Measurements from ENCODE around the gene WDR27.

DNA sequence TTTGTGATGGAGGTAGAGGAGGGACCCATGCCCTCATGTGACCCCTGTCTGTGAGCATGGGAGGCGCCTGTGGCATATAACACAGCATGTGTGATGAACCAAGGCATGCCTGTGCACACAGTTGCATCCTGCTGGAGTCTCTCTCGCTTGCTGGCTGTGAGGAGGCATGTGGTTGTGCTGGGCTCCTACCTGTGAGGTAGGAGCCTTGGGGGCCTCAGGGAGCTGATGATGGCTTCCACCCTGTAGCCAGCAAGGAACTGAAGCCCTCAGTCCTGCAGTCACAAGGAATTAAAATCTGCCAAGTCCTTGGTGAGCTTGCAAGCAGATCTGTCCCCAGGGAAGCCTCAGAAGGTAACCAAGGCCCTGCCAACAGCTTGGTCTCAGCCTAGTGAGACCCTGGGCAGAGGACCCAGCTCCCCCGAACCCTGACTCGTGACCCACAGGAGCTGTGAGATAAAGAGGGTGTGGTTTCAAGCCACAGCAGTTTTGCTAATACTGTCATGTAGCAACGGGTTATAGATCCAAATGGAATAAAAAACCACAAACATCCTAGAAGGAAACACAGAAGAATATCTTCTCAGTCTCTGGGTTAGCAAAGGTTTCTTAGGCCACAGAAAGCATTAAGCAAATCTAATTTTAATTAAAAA is 145.7 kb downstream of the WDR27 start:
- TF ChIP-seq, protein P1, sequence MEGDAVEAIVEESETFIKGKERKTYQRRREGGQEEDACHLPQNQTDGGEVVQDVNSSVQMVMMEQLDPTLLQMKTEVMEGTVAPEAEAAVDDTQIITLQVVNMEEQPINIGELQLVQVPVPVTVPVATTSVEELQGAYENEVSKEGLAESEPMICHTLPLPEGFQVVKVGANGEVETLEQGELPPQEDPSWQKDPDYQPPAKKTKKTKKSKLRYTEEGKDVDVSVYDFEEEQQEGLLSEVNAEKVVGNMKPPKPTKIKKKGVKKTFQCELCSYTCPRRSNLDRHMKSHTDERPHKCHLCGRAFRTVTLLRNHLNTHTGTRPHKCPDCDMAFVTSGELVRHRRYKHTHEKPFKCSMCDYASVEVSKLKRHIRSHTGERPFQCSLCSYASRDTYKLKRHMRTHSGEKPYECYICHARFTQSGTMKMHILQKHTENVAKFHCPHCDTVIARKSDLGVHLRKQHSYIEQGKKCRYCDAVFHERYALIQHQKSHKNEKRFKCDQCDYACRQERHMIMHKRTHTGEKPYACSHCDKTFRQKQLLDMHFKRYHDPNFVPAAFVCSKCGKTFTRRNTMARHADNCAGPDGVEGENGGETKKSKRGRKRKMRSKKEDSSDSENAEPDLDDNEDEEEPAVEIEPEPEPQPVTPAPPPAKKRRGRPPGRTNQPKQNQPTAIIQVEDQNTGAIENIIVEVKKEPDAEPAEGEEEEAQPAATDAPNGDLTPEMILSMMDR (IDR thresholded peaks at IDR 0.05 in 4 of 5, conservative IDR thresholded peaks at IDR 0.05 in 1 of 5), result no peak
- no peak for TF ChIP-seq POLR2A (IDR thresholded peaks at IDR 0.05)

Data from gastrocnemius medialis (tissue), 4 donors.